Ramos (cell line): Measurements from ENCODE around the gene IRF2BP2.

Experiments used
- in situ Hi-C: fragments of 300-500 bp; cut with MboI; formaldehyde crosslinking; loops from one replicate; pipeline ENCODE4 v1.14.3; 2022; ENCODE audit warnings: low sequenced_read_pairs; ENCODE audit not compliant: unreplicated experiment

The IRF2BP2 gene

DNA sequence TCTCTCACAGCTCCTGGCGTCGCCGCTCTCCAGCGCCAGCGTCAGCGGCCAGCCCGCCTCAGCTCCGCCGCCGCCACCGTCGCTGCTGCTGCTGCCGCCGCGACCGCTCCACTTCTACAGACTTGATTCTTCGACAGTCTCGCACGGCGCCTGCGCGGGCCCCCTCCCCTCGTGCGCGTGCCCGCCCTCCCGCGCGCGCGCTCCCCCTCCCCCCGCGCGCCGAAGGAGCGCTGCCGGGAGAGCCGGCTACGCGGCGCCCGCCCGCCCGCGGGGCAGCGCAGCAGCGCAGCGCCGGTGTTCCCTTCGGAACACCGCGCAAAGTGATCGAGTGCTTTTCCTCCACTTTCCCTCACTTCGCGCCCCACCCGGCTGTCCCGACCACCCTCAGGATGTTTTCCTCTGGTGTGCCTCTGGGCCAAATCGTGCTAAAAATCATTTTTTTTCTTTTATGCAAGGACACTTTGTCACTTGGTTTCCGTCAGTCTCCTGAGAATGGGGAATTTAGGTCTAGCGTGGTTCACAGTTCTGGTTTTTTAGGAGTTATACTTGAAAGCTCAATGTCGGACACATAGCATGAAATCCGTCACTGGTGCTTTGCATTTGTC is at the start of gene IRF2BP2:
IRF2BP2 (minus strand) TSS at position 118 of the 605 bp plus-strand sequence. CDS start 684 bp downstream, outside the sequence.
- in situ Hi-C loops: no loop called here

DNA sequence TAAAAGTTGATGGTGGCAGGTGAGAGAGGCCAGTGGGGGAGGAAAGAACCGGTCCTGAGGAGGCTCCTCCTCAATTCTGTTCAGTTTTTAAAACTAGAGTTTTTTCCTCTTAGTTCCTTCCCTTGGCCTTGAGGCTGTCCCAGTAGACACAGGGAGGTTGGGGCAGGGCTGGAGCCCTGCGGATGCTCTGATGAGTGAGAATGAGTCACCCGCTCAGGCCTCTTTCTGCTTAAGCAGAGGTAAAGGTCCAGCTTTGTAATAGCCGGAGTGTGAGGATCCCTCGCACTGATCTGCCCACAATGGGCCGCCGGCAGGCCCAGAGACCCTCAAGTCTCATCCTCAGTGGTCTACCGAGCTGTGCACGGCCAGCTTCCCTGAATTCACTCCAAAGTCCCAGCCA is 49.6 kb upstream of the IRF2BP2 start:
- in situ Hi-C loops: no loop called here

DNA sequence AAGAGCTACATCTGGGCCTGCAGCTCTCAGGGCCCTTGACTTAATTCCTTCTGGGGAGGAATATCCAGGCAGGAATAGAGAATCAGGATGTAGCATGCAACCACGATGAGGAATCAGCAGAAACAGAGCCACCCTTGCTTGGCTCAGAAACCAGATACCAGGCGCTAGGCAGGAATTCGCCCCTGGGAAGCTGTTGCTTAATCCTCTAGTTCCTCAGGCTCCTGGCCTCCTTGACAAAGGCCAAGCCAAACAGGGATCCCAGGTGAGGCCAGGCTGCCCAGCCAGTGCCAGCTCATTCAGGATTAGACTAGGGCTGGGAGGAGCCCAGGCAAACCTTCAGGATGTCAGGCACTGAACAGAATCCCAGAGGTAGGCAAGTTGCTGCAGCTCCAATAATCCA is 48.2 kb upstream of the IRF2BP2 start:
- in situ Hi-C loops: no loop called here

DNA sequence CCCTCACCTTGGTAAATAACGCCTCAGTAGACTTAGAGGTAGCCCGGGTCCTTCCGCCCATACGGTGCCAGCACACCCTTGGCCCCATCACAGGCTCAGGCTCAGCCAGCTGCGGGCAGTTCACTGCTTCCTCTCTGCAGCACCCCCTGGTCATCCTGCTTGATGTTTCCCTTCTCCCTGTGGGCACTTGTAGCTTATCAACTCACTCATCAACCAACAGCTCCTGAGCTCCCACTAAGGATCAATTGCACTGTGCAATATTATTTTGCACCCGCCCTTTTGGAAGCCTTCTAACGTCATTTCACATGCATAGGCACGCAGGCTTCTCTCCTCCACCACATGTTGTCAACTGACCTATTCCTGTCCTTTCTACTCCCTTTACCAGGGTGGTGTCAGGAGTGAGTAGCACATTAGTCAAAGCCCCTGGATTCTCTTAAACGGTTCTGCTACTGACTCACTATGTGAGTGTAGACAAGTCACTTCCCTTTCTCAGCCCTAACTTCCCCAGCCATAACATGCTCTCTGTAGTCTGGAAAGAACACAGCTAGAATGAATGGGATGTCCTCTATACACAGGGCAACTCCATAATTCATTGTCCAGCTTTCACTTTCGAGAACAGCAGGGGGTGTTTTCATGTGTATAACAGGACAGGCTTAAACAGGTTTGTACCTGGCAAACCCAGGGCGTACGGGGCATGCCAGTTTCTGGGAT is 47.1 kb upstream of the IRF2BP2 start:
- in situ Hi-C loops: no loop called here

DNA sequence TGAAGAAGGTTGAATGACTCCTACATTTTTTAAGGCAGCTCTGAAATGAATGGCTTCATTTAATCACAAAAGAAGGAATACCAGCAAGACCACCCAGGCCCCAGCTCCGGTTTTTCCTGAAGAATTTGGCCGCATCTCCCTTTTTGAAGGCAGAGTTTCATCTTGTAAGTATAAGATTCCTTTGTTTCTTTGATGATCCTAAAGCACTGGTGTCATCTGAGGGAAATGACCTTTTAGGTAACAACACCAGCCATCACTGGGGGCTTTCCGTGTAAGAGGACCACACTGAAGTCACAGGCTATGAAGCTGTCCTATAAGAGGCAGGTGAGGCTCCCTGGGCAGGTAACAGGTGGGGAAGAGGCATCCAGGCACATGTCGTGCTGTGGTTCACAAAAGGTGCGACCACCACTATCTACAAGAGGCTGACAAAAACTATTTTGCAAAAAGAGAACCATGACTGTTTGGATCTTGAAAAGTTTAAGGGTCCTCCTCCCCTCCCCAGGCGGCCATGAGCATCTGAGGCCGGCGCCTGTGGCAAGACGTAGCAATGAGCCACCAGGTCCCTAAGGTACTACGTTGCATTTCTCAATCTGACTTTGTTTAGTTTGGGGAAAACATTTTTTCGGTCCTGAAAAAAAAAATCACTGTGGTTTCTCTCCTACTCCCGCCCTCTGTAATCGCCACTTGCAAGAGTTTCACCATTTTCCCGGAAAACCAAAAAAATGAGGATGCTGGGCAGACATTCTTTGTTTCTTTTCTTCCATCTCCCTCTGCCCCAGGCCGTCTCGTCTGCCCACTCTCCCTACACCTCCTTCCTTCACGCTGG is 46.3 kb upstream of the IRF2BP2 start:
- in situ Hi-C loops: no loop called here

DNA sequence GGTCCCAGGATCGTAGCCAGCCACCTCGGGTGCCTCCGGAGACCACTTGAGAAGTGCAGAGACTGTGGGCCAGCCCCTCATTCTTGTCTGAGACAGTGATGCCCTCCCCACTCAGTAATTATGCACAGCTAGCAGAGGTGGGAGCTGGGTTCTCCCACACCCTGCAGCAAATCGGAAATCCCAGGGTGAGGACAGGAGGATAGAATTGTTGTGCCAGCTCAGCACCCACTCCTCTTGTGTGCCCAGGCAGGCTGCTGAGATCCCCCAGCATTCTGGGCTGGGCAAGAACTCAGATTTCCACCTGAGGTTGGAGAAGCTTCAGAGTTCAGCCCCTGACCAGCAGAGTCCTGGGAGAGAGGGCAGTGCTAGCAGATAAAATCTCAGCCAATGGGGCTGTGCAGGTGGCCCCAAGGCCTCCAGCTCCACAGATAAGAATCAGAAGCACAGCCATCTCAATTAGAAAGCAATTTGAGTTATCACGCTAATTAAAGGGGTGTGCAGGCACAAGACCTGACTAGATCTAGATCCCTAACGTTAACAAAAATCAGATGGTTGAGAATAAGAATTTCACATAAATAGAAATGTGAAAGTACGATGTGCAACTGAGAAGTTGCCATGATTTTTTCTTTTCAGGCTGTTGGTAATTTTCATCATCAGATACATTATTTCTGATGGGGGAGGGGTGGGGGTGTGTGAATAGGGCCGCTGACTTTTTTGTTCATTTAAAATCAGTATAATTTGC is 45.5 kb upstream of the IRF2BP2 start:
- in situ Hi-C loops: no loop called here

DNA sequence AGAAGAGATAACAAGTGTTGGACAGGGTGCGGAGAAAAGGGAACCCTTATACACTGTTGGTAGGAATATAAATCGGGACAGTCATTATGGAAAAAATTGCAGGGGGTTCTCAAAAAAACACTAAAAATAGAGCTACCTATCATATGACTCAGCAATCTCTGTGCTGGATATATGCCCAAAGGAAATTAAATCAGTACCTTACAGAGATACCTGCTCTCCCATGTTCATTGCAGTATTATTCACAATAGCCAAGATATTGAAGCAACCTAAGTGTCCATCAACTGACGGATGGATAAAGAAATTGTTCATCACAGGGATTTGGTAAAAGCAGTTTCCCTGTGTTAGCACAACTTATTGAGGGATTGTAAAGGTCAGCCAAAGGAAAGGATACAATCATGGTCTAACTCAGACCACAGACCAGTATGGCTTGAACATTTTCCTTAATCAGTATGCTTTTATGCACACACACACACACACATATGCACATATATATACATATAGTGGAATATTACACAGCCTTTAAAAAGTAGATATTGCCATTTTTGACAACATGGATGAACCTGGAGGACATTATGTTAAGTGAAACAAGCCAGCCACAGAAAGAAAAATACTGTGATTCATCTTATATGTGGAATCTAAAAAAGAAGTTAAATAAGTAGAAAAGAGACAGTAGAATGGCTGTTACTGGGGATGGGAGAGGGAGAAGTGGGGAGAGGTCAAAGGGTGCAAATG is 44.2 kb upstream of the IRF2BP2 start:
- in situ Hi-C loops: no loop called here

DNA sequence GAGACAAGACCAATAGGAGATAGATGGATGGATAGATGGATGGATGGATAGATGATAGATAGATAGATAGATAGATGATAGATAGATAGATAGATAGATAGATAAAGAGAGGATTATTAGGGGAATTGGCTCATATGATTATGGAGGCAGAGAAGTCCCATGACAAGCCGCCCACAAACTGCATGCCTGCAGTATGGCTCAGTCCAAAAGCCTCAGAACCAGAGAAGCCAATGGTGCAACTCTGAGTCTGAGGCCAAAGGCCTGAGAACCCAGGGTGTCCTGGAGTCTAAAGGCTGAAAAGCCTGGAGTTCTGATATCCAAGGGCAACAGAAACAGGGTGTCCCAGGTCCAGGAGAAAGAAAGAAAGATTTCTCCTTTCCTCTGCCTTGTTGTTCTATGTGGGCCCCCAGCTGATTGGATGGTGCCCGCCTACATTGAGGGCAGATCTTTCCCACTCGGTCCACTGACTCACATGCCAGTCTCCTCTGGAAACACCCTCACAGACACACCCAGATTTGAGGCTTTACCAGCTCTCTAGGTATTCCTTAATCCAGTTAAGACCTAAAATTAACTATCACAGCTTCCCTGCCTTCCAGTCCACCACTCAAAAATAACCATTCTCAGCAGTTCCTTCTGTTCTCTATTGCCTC is 39.6 kb upstream of the IRF2BP2 start:
- in situ Hi-C loops: no loop called here

DNA sequence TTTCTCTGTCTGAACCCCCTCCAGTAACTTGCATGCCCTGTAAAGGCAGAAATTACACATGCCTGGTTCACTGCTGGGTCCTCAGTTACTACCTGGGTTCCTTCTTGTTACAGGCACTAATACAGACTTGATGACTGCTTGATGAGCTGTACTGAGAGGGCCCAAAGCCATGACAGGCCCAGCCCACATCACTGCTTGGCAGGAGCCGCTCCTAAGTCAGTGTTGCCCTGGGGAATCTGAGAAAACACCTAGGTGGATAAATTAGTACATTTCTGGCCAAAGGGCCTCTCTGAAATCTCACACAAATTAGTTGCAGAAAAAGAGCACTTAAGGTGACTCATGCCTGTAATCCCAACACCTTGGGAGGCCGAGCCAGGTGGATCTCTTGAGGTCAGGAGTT is 37.8 kb upstream of the IRF2BP2 start:
- in situ Hi-C loops: no loop called here

DNA sequence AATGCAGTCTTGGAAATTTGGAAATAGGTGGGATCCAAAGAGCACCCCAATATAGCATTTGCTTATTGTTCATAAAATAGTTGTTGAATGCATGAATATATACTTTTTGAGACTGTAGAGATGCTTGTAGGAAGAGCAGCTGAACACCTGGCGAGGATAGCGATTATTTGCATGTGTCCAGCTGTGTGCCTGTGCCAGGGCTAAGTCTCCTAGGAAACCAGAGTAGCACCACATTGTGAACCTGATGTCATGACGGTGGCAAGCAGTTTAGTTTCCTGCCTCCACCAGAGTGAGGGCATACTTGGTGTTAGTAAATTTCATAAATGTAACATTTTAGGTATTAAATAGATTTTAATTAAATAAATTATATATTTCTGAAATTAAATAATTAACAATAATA is 37.3 kb upstream of the IRF2BP2 start:
- in situ Hi-C loops: no loop called here

DNA sequence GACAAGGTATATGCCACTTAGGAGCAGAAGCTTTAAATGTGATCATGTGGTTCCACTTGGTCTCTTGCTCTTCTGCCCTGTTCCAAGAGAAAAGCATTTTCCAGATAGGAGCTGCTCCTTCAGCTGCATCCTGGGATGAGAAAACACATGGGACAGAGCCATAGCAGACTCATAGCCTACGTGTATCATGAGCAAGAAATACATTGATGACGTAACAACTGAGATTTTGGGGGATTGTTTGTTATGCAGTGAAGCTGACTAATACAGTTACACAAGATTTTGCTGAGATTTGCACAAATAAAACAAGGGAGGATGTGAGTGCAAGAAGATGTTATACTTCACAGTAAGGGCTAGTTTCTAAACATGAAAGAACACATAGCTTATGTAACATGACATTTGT is 36.0 kb upstream of the IRF2BP2 start:
- in situ Hi-C loops: no loop called here

DNA sequence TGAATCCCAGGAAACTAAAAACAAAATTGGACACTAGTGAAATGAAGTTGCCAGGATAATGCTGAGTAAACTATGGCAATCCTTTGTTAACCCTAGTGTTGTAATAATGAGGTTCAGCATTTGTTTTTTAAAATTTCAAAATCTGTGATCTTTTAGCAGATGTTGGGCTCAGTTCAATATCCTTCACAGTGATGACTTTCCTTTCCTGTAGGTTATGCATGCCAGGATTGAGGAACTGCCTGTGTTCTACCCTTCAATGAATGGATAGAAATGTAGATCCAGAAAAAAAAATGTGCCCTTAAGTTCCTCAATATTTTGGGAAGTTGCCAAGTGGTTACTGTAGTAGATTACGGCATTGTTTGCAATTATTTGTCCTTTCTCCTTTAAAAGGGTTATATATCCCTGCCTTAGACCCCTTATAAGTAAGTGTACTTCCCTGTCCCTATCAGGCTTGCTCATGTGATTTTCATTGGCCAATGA is 35.5 kb upstream of the IRF2BP2 start:
- in situ Hi-C loops: no loop called here

DNA sequence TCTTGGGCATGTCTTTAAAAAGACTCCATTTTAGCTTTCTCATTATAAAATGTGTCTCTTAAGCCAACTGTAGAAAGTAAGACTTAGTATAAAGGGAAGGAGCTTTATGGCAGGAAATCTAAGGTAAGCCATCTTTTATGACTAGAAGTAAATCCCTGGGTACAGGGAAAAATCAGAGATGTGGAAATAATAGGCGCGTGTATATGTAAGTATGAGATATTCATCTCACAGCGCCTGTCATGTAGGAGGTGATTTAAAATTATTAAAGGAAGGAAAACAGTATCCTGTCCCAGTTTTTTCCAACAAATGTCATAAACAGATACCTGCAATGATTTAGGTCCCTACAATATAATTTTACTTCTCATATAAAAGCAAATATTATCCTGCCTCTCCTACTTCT is 35.0 kb upstream of the IRF2BP2 start:
- in situ Hi-C loops: no loop called here

DNA sequence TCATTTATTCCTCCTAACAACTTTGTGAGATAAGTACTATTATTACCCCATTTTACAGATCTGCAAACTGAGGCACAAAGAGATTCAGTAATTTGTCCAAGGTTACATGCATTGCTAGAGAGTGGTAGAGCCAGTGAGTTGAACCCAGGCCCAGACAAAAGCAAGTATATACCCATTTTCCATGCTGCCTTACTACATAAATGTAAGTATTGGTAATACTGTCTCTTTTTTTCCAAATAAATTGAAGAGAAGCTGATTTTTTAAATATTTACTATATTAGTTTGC is 33.8 kb upstream of the IRF2BP2 start:
- in situ Hi-C loops: no loop called here

DNA sequence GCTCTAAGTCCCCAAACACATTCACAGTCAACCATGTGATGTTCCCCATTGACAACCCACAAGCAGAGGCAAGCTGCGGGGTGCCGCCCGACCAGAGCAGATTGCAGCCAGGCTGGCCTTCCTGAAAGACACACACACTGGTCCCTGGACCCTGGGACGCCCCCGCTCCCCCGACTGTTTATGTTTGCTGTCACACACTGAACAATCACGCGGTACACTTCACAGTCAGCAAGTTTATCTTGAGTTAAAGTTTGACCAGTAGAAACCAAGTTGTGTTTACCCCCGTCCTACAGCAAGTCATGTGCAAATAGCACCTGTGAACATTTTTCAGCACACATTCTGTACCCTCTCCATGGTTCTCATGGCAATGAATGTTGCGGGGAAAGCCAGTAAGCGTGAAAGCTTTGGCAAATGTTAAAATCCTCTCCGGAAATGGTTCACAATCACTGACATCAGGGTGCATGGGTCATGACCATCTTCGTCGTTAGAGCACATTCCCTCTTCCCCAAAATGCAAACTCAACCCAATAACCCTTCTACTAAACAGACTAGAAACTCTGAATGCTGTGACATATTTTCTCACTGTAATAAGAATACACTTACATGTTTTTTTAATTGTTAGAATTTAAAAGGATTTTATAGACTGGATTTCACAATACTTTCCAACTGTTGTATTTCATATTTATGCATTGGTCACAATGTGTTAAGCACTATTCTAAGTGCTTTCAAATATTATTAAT is 33.3 kb upstream of the IRF2BP2 start:
- in situ Hi-C loops: no loop called here

DNA sequence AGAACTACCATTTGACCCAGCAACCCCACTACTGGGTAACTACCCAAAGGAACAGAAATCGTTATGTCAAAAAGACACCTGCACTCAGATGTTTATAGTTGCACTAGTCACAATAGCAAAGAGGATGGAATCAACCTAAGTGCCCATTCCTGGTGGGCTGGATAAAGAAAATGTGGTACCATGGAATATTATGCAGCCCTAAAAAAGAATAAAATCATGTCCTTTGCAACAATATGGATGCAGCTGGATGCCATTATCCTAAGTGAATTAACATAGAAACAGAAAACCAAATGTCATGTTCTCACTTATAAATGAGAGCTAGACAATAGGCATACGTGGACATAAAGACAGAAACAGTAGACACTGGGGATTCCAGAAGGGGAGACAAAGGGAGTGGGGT is 32.5 kb upstream of the IRF2BP2 start:
- in situ Hi-C loops: no loop called here

DNA sequence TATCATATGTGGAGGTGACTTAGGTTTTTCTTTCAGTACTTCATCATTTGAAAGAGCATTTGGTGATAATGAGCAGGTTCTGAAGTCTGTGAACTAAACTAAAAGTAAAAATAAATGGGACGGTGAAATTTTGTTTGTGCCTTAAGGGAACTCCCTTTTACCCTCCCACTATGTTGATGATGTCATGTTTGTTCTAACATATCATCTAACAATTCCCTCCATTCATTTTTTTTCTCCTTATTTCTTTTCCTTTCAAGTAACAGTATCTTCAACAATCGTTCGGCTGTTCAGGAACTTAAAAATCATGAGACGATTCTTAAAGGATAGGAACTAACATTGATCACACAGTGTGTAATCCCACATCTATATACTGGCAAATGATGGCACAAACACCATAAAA is 30.0 kb upstream of the IRF2BP2 start:
- in situ Hi-C loops: no loop called here

DNA sequence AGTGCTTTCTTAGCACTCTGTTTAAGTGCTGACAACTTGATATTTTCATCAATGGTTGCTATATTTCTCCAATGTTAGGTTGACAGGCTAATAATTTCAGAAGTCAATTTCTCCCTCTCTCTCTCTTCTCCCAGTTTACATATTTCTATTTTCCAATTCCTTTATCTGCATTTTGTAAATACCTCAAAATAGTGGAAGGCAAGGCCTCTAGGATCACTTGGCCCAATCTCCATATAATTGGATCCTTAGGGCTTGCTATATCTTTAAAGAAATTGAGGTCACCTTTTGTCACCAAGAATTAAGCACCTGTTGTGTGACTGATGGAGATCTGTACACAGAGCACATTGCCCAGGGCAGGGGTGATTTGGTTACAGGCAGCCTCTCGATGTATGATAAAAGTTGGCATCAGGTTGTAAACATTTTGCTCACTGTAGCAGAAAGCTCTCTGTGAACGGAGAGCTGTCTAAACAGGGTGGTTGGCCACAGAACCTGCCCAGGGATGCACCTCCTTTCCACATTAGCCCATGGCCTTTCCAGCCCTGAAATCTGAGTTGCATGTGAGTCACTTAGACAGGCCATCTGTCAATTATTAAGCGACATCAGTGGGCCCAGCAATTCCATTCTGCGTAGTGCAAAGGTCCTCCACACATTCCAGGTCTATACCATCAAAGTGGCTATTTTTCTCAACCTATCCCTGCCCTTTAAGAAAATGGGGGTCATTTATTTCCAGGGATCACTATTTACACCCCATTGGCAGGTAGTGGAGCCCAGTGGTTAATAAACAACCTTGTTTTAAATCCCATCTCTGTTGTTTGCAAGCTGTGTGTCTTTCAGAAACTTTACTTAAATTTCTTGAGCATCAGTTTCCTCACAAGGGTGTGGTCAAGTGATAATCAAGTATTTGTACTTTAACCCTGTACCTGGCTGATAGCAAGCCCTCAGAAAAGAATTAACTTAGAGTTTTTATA is 29.1 kb upstream of the IRF2BP2 start:
- in situ Hi-C loops: no loop called here
